HepG2 (cell line): ENCODE results near the gene ANKS1B. TPM values are rescaled to one million over a fixed set of nuclear protein-coding genes. Genes with fewer than 3 reads are reported as not detected.

ENCODE experiments used
- ATAC-seq: fragments of 200-7000 bp; cut with Tn5 transposase; 3 replicates; pipeline ENCODE4 v1.9.1; 2020; ENCODE audit warnings: mild to moderate bottlenecking, moderate library complexity
- BruUV-seq: library from RNA; stranded (reverse); fragments of 400-500 nt; replicated peaks from 2 replicates; lab custom pipeline; 2021; lab: Mats Ljungman, UMichigan
- CTCF ChIA-PET: fragments of 300-600 bp; formaldehyde crosslinking; extraction: SDS; loops from one replicate; lab custom pipeline; 2021; ENCODE audit warnings: low total read pairs, inconsistent platforms, low intra/inter-chr PET ratio; lab: Yijun Ruan, JAX
- POLR2A ChIA-PET: fragments of 350-600 bp; sonication (Branson Sonifier 250); formaldehyde crosslinking; loops from one replicate; lab custom pipeline; 2020; ENCODE audit warnings: antibody characterized with exemption, inconsistent platforms; lab: Yijun Ruan, JAX
- DNase-seq: peaks from one replicate; pipeline ENCODE4 v3.0.0-alpha.2; 2015; ENCODE audit warnings: low spot score
- FAIRE-seq: peaks from 3 replicates; lab custom pipeline; 2011; peaks lifted over from hg19 to GRCh38; lab: Jason Lieb, UNC
- H2AFZ ChIP-seq: one replicate; pipeline ENCODE4 v1.6.1; 2011; ENCODE audit warnings: low read length, inconsistent platforms
- H3K27ac ChIP-seq: fragments of 300-600 bp; 3 replicates; pipeline ENCODE4 v1.8.0; 2011; ENCODE audit warnings: mixed run types, mild to moderate bottlenecking, mixed read lengths, low read length, inconsistent platforms; ENCODE audit not compliant: insufficient read depth; ENCODE audit errors: extremely low read length
- H3K27me3 ChIP-seq, 2 experiments: fragments of 200-600 bp in 1 of 2; 2 replicates in 1 of 2; 3 replicates in 1 of 2; pipeline versions ENCODE4 v1.6.0 to v1.8.0; 2011; ENCODE audit warnings: low read length in 2 of 2, mild to moderate bottlenecking in 2 of 2, moderate library complexity in 2 of 2, inconsistent platforms in 1 of 2; ENCODE audit not compliant: insufficient read depth in 2 of 2, control insufficient read depth in 1 of 2
- H3K36me3 ChIP-seq, 2 experiments: fragments of 200-600 bp in 1 of 2; replicated peaks in 1 of 2; 2 replicates in 1 of 2; 3 replicates in 1 of 2; pipeline versions ENCODE4 v1.5.1 to v1.8.0; 2011; ENCODE audit warnings: low read length in 2 of 2, inconsistent platforms in 1 of 2; ENCODE audit not compliant: insufficient read depth in 2 of 2, control insufficient read depth in 1 of 2
- H3K4me1 ChIP-seq: 2 replicates; pipeline ENCODE4 v1.5.1; 2012; ENCODE audit warnings: low read length, inconsistent platforms; ENCODE audit not compliant: insufficient read depth
- H3K4me2 ChIP-seq: 2 replicates; pipeline ENCODE4 v1.6.0; 2011; ENCODE audit warnings: low read depth, low read length, inconsistent platforms
- H3K4me3 ChIP-seq, 3 experiments: fragments of 200-600 bp in 1 of 3; sonication (generic), shearing (Covaris generic) in 1 of 3; replicated peaks in 1 of 3; 2 replicates each; pipeline ENCODE4 v1.5.1; 2011 to 2016; ENCODE audit warnings: low read length in 3 of 3, inconsistent platforms in 2 of 3, low read depth in 2 of 3, mild to moderate bottlenecking in 2 of 3, control low read depth in 1 of 3, mixed read lengths in 1 of 3; ENCODE audit not compliant: insufficient read depth in 1 of 3
- H3K79me2 ChIP-seq: one replicate; pipeline ENCODE4 v1.6.1; 2011; ENCODE audit warnings: low read length, inconsistent platforms; ENCODE audit not compliant: insufficient read depth
- H3K9ac ChIP-seq: 2 replicates; pipeline ENCODE4 v1.6.0; 2011; ENCODE audit warnings: mild to moderate bottlenecking, low read depth, low read length, inconsistent platforms; ENCODE audit not compliant: insufficient read depth
- H3K9me3 ChIP-seq: 2 replicates; pipeline ENCODE4 v1.5.1; 2012; ENCODE audit warnings: mild to moderate bottlenecking, low read length
- H4K20me1 ChIP-seq: 2 replicates; pipeline ENCODE4 v1.6.0; 2011; ENCODE audit warnings: inconsistent platforms, mild to moderate bottlenecking, low read length, moderate library complexity; ENCODE audit not compliant: insufficient read depth
- CCDC6 ChIP-seq: sonication (generic); formaldehyde crosslinking; IDR thresholded peaks from 2 replicates; pipeline ENCODE4 v1.8.1; 2022; ENCODE audit warnings: mild to moderate bottlenecking, missing genetic modification reagents, moderate library complexity
- CENPT ChIP-seq: sonication (generic); formaldehyde crosslinking; IDR thresholded peaks from 2 replicates; pipeline ENCODE4 v1.8.0; 2022; ENCODE audit warnings: low read depth, mild to moderate bottlenecking, moderate library complexity, missing genetic modification reagents
- FIP1L1 ChIP-seq: fragments of 200-400 bp; formaldehyde crosslinking; IDR thresholded peaks from 2 replicates; pipeline ENCODE4 v1.6.1; 2018; ENCODE audit warnings: low read depth, mild to moderate bottlenecking, low read length, moderate library complexity, borderline replicate concordance; ENCODE audit not compliant: insufficient read depth
- GLI4 ChIP-seq: sonication (generic); formaldehyde crosslinking; IDR thresholded peaks from 2 replicates; pipeline ENCODE4 v1.5.1; 2020; ENCODE audit warnings: missing genetic modification reagents, mild to moderate bottlenecking, moderate library complexity, borderline replicate concordance
- GTF3A ChIP-seq: sonication (generic); formaldehyde crosslinking; conservative IDR thresholded peaks from 2 replicates; pipeline ENCODE4 v1.4.0; 2020; ENCODE audit warnings: mild to moderate bottlenecking, missing genetic modification reagents
- HOXA5 ChIP-seq: sonication (generic); formaldehyde crosslinking; IDR thresholded peaks from 2 replicates; pipeline ENCODE4 v1.4.0; 2020; ENCODE audit warnings: missing genetic modification reagents
- KDM6A ChIP-seq: IDR thresholded peaks from 2 replicates; pipeline ENCODE4 v1.6.1; 2016; ENCODE audit warnings: low read depth
- NR1H2 ChIP-seq: sonication (generic); formaldehyde crosslinking; IDR thresholded peaks from 2 replicates; pipeline ENCODE4 v1.8.1; 2022; ENCODE audit warnings: low read depth, missing genetic modification reagents, borderline replicate concordance
- NR2F1 ChIP-seq, 2 experiments: fragments of 450-650 bp in 1 of 2; formaldehyde crosslinking in 1 of 2; IDR thresholded peaks; 2 replicates each; pipeline versions ENCODE4 v1.5.0 to v1.6.1; 2016 to 2020; ENCODE audit warnings: mild to moderate bottlenecking in 1 of 2, missing compliant biosample characterization in 1 of 2, missing genetic modification reagents in 1 of 2, moderate library complexity in 1 of 2
- SMAD3 ChIP-seq: sonication (generic); formaldehyde crosslinking; IDR thresholded peaks from 2 replicates; pipeline ENCODE4 v1.4.0; 2020; ENCODE audit warnings: missing genetic modification reagents
- SRY ChIP-seq: sonication (generic); formaldehyde crosslinking; IDR thresholded peaks from 2 replicates; pipeline ENCODE4 v1.8.0; 2022; ENCODE audit warnings: mild to moderate bottlenecking, missing genetic modification reagents
- YEATS2 ChIP-seq: sonication (generic); formaldehyde crosslinking; IDR thresholded peaks from 2 replicates; pipeline ENCODE4 v1.4.0; 2020; ENCODE audit warnings: missing genetic modification reagents, borderline replicate concordance
- ZNF260 ChIP-seq: sonication (generic); formaldehyde crosslinking; IDR thresholded peaks from 2 replicates; pipeline ENCODE4 v1.4.0; 2020; ENCODE audit warnings: missing genetic modification reagents, low read depth, mild to moderate bottlenecking, borderline replicate concordance
- ZNF383 ChIP-seq: sonication (generic); formaldehyde crosslinking; IDR thresholded peaks from 2 replicates; pipeline ENCODE4 v1.4.0; 2020; ENCODE audit warnings: missing genetic modification reagents, mild to moderate bottlenecking, borderline replicate concordance
- ZNF564 ChIP-seq: sonication (generic); formaldehyde crosslinking; IDR thresholded peaks from 2 replicates; pipeline ENCODE4 v1.8.1; 2023; ENCODE audit warnings: mild to moderate bottlenecking, missing genetic modification reagents
- ZNF768 ChIP-seq: sonication (generic); formaldehyde crosslinking; IDR thresholded peaks from 2 replicates; pipeline ENCODE4 v1.4.0; 2020; ENCODE audit warnings: missing genetic modification reagents
- ZNF782 ChIP-seq: sonication (generic); formaldehyde crosslinking; IDR thresholded peaks from 2 replicates; pipeline ENCODE4 v1.4.0; 2020; ENCODE audit warnings: missing genetic modification reagents, mild to moderate bottlenecking, borderline replicate concordance
- WGBS: methylation state at CpG from one replicate; pipeline ENCODE4 v1.1.6; 2017; ENCODE audit warnings: low lambda C conversion rate; 5-methylcytosine and 5-hydroxymethylcytosine counted together
- in situ Hi-C: cut with HindIII; loops from 2 replicates; pipeline ENCODE4 v1.10.0; 2017; ENCODE audit warnings: low pct_unique_long_range_greater_than_20kb; ENCODE audit not compliant: extremely low pct_ligation_motif_present
- intact Hi-C: fragments of 100-400 bp; cut with micrococcal nuclease; formaldehyde crosslinking; loops from one replicate; pipeline ENCODE4 v1.10.0; 2022; ENCODE audit not compliant: unreplicated experiment
- polyA plus RNA-seq, 8 experiments: library from polyadenylated mRNA; depleted of rRNA in 3 of 8; stranded (reverse) in 7 of 8; unstranded in 1 of 8; fragments of >200 nt; fragmentation: Illumina TruSeq in 4 of 8; extraction: Trizol in 4 of 8; gene quantifications; 2 replicates each; pipeline versions ENCODE4 v1.2.1 to v1.2.3, GENCODE V29; 2011 to 2016; ENCODE audit warnings: low read depth in 4 of 8, missing spikeins in 1 of 8, mixed read lengths in 1 of 8; ENCODE audit not compliant: insufficient read depth in 1 of 8
- total RNA-seq, 5 experiments: library from RNA; depleted of rRNA; stranded (reverse); fragments of >200 nt; fragmentation: Illumina TruSeq; extraction: Trizol; gene quantifications; 2 replicates each; pipeline ENCODE4 v1.2.3, GENCODE V29; 2016; ENCODE audit warnings: low read depth in 1 of 5
- TF ChIP-seq, protein P1 (sequence below): sonication (generic); formaldehyde crosslinking; IDR thresholded peaks from 2 replicates; pipeline ENCODE4 v1.9.0; 2021; ENCODE audit warnings: missing genetic modification reagents, borderline replicate concordance
- TF ChIP-seq, protein P2 (sequence below): sonication (generic); formaldehyde crosslinking; IDR thresholded peaks from 2 replicates; pipeline ENCODE4 v1.4.0; 2020; ENCODE audit warnings: missing genetic modification reagents
- TF ChIP-seq, protein P3 (sequence below): sonication (generic); IDR thresholded peaks from 2 replicates; pipeline ENCODE4 v1.6.1; 2016; ENCODE audit warnings: low read depth, borderline replicate concordance

Gene ANKS1B
- total and polyA plus RNA-seq, 2 of the 13 experiments (the other 11 are each of a cell fraction or from before 2014, with no cell fraction given) = 0.15 TPM; not detected in 1

DNA sequence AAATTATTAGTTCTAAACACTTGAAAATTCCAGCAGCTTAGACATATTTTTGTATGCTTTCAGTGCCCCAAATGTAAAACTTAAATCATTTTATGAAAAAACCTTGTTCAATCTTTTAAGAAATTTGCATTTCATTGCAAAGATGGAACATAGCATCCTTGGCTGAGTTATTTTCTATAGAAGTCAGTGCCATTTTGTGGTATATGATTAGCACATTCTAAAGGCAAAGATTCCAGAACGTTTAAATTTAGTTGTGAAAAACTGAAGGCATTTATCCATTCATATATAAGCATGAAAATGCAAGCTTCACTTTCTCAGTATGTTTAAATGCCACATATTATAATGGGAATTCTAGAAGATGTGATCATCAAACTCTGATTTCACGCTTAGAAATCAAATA lies 1007.5 kb downstream of the ANKS1B start:
- intact Hi-C loops = no loop called here
- Histone ChIP-seq H3K9ac (no peak overlapping the region), H3K4me3 (no peak overlapping the region), H3K79me2 (no peaks in the 10 kb centered on the region)
- no TSS peak for BruUV-seq
- no peak for DNase-seq
- POLR2A ChIA-PET = no interaction called here
- TF ChIP-seq GTF3A (CRISPR knock-in tag) = no peak
- TF ChIP-seq SMAD3 = no peak
- TF ChIP-seq, protein P1, sequence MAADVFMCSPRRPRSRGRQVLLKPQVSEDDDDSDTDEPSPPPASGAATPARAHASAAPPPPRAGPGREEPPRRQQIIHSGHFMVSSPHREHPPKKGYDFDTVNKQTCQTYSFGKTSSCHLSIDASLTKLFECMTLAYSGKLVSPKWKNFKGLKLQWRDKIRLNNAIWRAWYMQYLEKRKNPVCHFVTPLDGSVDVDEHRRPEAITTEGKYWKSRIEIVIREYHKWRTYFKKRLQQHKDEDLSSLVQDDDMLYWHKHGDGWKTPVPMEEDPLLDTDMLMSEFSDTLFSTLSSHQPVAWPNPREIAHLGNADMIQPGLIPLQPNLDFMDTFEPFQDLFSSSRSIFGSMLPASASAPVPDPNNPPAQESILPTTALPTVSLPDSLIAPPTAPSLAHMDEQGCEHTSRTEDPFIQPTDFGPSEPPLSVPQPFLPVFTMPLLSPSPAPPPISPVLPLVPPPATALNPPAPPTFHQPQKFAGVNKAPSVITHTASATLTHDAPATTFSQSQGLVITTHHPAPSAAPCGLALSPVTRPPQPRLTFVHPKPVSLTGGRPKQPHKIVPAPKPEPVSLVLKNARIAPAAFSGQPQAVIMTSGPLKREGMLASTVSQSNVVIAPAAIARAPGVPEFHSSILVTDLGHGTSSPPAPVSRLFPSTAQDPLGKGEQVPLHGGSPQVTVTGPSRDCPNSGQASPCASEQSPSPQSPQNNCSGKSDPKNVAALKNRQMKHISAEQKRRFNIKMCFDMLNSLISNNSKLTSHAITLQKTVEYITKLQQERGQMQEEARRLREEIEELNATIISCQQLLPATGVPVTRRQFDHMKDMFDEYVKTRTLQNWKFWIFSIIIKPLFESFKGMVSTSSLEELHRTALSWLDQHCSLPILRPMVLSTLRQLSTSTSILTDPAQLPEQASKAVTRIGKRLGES (CRISPR knock-in tag) = no peak
- TF ChIP-seq SRY (CRISPR knock-in tag) = no peak
- TF ChIP-seq HOXA5 (CRISPR knock-in tag) = no peak
- TF ChIP-seq ZNF383 (CRISPR knock-in tag) = no peak
- TF ChIP-seq, protein P2, sequence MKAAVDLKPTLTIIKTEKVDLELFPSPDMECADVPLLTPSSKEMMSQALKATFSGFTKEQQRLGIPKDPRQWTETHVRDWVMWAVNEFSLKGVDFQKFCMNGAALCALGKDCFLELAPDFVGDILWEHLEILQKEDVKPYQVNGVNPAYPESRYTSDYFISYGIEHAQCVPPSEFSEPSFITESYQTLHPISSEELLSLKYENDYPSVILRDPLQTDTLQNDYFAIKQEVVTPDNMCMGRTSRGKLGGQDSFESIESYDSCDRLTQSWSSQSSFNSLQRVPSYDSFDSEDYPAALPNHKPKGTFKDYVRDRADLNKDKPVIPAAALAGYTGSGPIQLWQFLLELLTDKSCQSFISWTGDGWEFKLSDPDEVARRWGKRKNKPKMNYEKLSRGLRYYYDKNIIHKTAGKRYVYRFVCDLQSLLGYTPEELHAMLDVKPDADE (CRISPR knock-in tag) = no peak
- TF ChIP-seq ZNF782 (CRISPR knock-in tag) = no peak
- TF ChIP-seq, protein P3, sequence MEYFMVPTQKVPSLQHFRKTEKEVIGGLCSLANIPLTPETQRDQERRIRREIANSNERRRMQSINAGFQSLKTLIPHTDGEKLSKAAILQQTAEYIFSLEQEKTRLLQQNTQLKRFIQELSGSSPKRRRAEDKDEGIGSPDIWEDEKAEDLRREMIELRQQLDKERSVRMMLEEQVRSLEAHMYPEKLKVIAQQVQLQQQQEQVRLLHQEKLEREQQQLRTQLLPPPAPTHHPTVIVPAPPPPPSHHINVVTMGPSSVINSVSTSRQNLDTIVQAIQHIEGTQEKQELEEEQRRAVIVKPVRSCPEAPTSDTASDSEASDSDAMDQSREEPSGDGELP = no peak
- no peak for TF ChIP-seq CCDC6 (CRISPR knock-in tag)
- TF ChIP-seq YEATS2 (CRISPR knock-in tag) = no peak
- no peak for TF ChIP-seq FIP1L1
- no peak for TF ChIP-seq ZNF564 (CRISPR knock-in tag)
- no peak for TF ChIP-seq KDM6A (CRISPR knock-in tag)
- no peak for TF ChIP-seq CENPT (CRISPR knock-in tag)
- no peak for TF ChIP-seq NR2F1 (CRISPR knock-in tag; IDR thresholded peaks at IDR 0.05)
- TF ChIP-seq ZNF260 (CRISPR knock-in tag) = no peak
- TF ChIP-seq NR1H2 (CRISPR knock-in tag) = no peak
- no peak for TF ChIP-seq ZNF768 (CRISPR knock-in tag)
- TF ChIP-seq GLI4 (CRISPR knock-in tag) = no peak
- TF ChIP-seq, all 625 proteins: peak for 0
- H3K4me1 ChIP-seq = no peaks in the 10 kb centered on the region
- no peaks in the 10 kb centered on the region for H3K27me3 ChIP-seq
- ATAC-seq (no peak), FAIRE-seq (no peak)
- H3K9me3 ChIP-seq = no peaks in the 10 kb centered on the region
- H2AFZ ChIP-seq = no peak overlapping the region
- no peaks in the 10 kb centered on the region for H3K36me3 ChIP-seq
- 1% methylated on average over 2 of the region's 2 CpGs for WGBS
- no peak overlapping the region for H3K27ac ChIP-seq
- CTCF ChIA-PET = no interaction called here
- no peak overlapping the region for H3K4me2 ChIP-seq
- no peaks in the 10 kb centered on the region for H4K20me1 ChIP-seq
- in situ Hi-C loops = no loop called here
